CD4-positive, alpha-beta T cell treated with Interferon alpha-2 for 1 hour (primary cell): ENCODE results near the gene KRTDAP.

ENCODE experiments used
- DNase-seq, 2 donors: peaks; one replicate each; pipeline ENCODE4 v3.0.0-alpha.2; 2020 to 2022

The KRTDAP gene

GRCh38 chr19:35449359-35450043 is 40.8 kb downstream of the KRTDAP start:
- DNase-seq: no peak

GRCh38 chr19:35447606-35448469 is 42.4 kb downstream of the KRTDAP start, which contains the start of gene FFAR2:
Gene FFAR2, plus strand, starts transcription at chr19:35448257. Its CDS starts 1,458 bp downstream, at chr19:35449715.
- peak in 1 of 2 donors; percentile 48 for DNase-seq

DNA sequence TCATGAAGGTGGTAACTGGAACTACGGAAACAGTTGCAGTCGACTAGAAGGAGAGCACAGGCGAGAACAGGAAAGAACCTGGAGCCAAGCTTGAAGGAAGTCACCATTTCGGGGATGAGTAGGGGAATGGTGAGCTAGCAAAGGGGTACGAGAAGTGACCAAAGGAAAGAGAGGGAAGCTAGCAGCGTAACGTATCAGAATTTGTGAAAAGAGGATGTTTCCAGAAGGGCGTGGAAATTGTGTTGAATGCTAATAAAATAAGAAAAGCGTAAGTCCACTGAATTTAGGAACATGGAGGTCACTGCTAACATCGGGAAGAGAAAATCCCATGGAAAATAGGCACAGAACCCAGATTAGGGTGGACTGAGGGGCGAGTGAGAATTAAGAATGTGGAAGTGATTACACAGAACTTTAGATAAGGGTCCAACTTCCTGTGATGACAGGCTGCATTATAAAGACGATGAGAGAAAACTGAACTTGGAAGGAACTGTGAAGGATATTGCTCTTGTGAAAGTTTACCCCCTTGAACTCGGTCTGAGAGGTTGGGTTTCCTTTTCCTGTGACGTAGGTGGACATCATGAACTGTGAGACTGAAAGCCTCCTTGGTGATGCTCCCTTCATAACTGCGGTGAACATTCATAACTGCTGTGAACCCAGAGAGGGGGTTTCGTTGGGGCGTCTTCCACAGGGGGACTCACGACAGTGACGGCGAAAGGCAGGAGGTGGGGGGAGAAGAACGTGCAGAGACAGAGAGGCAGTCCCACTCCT is 44.3 kb downstream of the KRTDAP start:
- peak; percentile 62 for DNase-seq

- DNase-seq: no peak
Observed at GRCh38 chr19:35444735-35445134, 45.5 kb downstream of the KRTDAP start.

- peak in 1 of 2 donors; percentile 72 for DNase-seq
Observed at GRCh38 chr19:35442091-35442490, 48.2 kb downstream of the KRTDAP start.

GRCh38 chr19:35439921-35440320 is 50.3 kb downstream of the KRTDAP start:
- DNase-seq: no peak

- no peak for DNase-seq
Observed at GRCh38 chr19:35438527-35438926, 51.7 kb downstream of the KRTDAP start.

DNA sequence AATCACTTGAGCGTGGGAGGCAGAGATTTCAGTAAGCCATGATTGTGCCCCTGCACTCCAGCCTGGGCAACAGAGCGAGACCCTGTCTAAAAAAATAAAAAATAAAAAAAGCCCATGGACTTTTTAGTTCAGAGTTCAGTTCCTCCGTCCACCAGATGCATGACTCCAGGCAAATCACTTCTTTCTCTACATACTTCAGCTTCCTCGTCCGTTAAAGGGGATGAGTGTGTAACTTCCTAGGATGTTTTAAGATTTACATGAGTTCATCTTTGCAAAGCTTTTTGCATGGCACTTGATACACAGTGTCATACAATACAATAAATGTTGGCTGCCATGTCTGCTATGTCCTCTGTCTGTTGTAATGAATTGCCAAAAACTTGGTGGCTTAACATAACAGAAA is 52.2 kb downstream of the KRTDAP start:
- DNase-seq: no peak

GRCh38 chr19:35437406-35437951 is 52.8 kb downstream of the KRTDAP start:
- DNase-seq: no peak
